Measurements from ENCODE around the gene SRPK2.

GRCh38 chr7:105127179-105127578 is 261.5 kb downstream of the SRPK2 start:
- TF ChIP-seq RAD21 (IDR thresholded peaks at IDR 0.05; ENCODE audit: low read length) (no peak), NRF1 (IDR thresholded peaks at IDR 0.05; ENCODE audit: low read depth, low read length) (no peak), CTCF (IDR thresholded peaks at IDR 0.05) (no peak), EP300 (IDR thresholded peaks at IDR 0.05; ENCODE audit: borderline replicate concordance in 1 of 2, low read depth in 1 of 2, low read length in 1 of 2) (no peak), MAX (IDR thresholded peaks at IDR 0.05; ENCODE audit: low read depth) (no peak), GABPA (IDR thresholded peaks at IDR 0.05; ENCODE audit: low read depth) (no peak), ZBTB33 (IDR thresholded peaks at IDR 0.05; ENCODE audit: borderline replicate concordance, low read depth) (no peak), SIN3A (IDR thresholded peaks at IDR 0.05; ENCODE audit: borderline replicate concordance, low read depth, low read length) (no peak), ELF1 (IDR thresholded peaks at IDR 0.05) (no peak)

Data from SK-N-SH (cell line).